ENCODE measurements around the gene PACSIN1. TPM values are rescaled to one million over a fixed set of nuclear protein-coding genes. Genes with fewer than 3 reads are reported as not detected.

Gene PACSIN1
- total and polyA plus RNA-seq, 9 donors, result 0.08 to 0.55 (median 0.45) TPM; not detected in 2

DNA sequence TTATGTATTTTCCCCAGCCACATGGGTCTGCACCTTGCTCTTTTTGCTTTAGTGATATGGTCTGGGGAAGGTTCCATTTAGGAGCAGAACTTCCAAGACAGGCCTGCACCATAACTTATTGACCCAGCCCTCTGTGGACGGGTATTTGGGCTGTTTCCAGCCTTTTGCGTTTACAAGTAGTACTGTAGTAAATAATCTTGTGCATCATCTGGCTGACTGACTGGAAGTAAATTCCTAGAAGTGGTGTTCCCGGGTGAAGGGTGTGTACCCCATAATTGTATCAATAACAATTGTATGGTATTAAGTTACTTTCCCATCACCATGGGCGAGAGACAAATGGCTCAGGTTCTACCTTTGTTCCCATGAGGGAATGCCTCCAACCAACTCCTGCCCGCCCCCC, 58.6 kb downstream of the PACSIN1 start:
- peak in 1 of 5 donors; percentile 7 for DNase-seq
- intact Hi-C loops (cut with DNase I), result no loop called here
- no peaks in the 10 kb centered on the region for H3K4me1 ChIP-seq (ENCODE audit: insufficient read depth)
- H3K9me3 ChIP-seq, result no peaks in the 10 kb centered on the region
- H3K27me3 ChIP-seq, result no peaks in the 10 kb centered on the region
- TF ChIP-seq POLR2A (IDR thresholded peaks at IDR 0.05), result no peak
- no peak for TF ChIP-seq EP300 (IDR thresholded peaks at IDR 0.05)
- TF ChIP-seq, protein P1, sequence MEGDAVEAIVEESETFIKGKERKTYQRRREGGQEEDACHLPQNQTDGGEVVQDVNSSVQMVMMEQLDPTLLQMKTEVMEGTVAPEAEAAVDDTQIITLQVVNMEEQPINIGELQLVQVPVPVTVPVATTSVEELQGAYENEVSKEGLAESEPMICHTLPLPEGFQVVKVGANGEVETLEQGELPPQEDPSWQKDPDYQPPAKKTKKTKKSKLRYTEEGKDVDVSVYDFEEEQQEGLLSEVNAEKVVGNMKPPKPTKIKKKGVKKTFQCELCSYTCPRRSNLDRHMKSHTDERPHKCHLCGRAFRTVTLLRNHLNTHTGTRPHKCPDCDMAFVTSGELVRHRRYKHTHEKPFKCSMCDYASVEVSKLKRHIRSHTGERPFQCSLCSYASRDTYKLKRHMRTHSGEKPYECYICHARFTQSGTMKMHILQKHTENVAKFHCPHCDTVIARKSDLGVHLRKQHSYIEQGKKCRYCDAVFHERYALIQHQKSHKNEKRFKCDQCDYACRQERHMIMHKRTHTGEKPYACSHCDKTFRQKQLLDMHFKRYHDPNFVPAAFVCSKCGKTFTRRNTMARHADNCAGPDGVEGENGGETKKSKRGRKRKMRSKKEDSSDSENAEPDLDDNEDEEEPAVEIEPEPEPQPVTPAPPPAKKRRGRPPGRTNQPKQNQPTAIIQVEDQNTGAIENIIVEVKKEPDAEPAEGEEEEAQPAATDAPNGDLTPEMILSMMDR (IDR thresholded peaks at IDR 0.05), result no peak
- H3K27ac ChIP-seq, result no peak overlapping the region
- H3K4me3 ChIP-seq, result no peak overlapping the region
- 74 to 77% (median 74%) methylated on average over 5 of the region's 5 CpGs for WGBS, 3 donors
- no peaks in the 10 kb centered on the region for H3K36me3 ChIP-seq

DNA sequence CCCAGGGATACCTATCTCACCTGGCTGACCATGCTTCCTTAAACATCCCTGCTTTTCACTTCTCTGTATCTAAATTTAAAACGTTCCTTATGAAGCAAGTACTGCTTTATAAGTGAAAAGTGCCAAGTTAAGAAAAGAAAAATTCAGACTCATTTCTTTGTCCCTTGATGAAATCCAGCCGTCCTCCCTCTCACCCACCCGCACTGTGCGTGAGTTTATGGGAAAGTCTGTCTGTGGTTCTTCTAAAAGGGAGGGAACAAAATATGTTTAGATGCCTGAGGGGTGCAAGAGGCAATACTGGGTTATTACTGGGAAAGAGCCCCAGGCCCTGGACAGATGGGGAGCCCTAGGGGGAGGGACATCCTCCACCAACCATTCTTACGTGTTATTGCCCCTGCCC, 59.1 kb downstream of the PACSIN1 start:
- Histone ChIP-seq H3K9me3 (no peaks in the 10 kb centered on the region), H3K36me3 (no peaks in the 10 kb centered on the region), H3K4me1 (ENCODE audit: insufficient read depth) (no peaks in the 10 kb centered on the region), H3K4me3 (no peak overlapping the region), H3K27ac (no peak overlapping the region), H3K27me3 (no peaks in the 10 kb centered on the region)
- WGBS, 3 donors, result 70 to 77% (median 74%) methylated on average over 5 of the region's 5 CpGs
- TF ChIP-seq, protein P1 (IDR thresholded peaks at IDR 0.05), result no peak
- TF ChIP-seq POLR2A (IDR thresholded peaks at IDR 0.05) (no peak), EP300 (IDR thresholded peaks at IDR 0.05) (no peak)
- no peak for DNase-seq
- intact Hi-C loops (cut with DNase I), result loop anchor here in 2 of 4 donors (5.0 kb wide), 1 partner anchor 82 kb away; no protein-coding TSS in a partner anchor

DNA sequence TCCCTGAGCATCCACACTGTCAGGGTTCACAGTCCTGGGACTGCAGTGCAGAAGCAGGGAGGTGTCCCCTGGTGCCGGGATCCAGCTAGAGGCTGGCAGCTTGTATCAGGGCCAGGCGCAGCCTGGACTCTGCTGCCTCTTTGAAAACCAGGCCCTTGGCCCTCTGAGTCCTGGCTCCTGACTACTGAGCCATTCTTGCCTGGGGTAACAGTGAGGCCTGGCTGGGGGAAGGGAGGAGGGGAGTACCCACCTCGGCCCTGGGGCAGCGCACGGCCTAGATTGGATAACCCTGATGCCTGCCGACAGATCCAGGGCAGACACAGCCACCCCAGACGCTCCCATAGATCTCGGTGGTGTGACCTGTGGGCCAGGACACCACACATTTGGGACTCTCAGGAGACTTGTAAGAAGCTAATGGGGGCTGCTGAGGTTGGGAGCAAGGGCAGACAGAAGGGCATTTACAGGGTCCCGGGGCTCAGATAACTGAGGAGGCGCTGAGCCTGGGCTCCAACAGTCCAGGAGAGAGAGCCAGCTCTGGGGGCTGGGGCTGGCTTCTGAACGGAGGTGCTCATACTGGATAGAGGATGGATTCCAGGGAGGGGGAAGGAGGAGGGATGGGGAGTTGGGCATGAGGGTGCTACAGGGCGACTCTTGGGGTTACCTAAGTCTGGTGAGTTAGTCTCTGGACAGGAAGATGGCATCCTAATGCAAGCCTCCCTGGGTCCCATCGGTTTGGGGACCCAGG, 59.7 kb downstream of the PACSIN1 start:
- H3K9me3 ChIP-seq, result no peaks in the 10 kb centered on the region
- H3K36me3 ChIP-seq, result no peaks in the 10 kb centered on the region
- no peak overlapping the region for H3K4me3 ChIP-seq
- intact Hi-C loops (cut with DNase I), result loop anchor here in 2 of 4 donors (5.0 kb wide), 1 partner anchor 82 kb away; no protein-coding TSS in a partner anchor
- TF ChIP-seq EP300 (IDR thresholded peaks at IDR 0.05), result no peak
- TF ChIP-seq POLR2A (IDR thresholded peaks at IDR 0.05), result no peak
- TF ChIP-seq, protein P1 (IDR thresholded peaks at IDR 0.05), result no peak
- WGBS, 3 donors, result 86 to 91% (median 91%) methylated on average over 13 of the region's 13 CpGs
- no peaks in the 10 kb centered on the region for H3K4me1 ChIP-seq (ENCODE audit: insufficient read depth)
- no peak overlapping the region for H3K27ac ChIP-seq
- no peaks in the 10 kb centered on the region for H3K27me3 ChIP-seq
- DNase-seq, result peak in 3 of 5 donors; percentile 17 to 28 (median 22)

DNA sequence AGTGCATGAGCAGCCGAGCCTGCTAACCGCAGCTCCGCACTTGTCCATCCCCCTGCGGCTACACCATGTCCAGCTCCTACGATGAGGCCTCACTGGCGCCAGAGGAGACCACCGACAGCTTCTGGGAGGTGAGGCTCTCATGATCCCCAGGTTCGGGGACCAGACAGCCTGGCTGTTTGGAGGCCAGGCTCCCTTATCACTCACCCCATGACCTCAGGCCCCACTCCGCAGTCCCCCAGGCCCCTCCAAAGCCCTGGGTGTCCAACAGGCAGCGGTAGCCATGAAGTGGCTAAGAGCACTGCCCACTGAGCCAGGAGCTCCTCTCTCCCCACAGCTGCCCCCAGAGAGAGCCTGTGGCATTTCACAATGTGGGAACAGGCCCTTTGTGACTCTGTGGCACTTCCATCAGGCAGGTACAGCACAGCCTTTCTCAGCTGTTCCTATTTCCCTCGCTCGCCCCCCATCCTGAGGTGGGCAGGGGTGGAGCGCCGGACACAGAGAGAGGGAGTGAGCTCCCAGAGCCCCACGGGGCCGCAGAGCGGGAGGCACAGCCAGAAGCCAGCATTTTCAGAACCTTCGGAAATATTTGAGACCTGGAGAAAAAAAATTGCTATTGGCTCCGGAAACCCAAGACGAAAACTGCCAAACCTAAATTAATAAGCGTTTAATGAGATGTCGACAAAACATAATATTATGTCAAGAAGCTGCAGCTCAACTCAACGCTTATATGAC, 60.5 kb downstream of the PACSIN1 start:
- Histone ChIP-seq H3K4me3 (peak overlapping the region; percentile 23), H3K9me3 (no peaks in the 10 kb centered on the region), H3K36me3 (no peaks in the 10 kb centered on the region), H3K27ac (peak overlapping the region in 1 of 2 donors; percentile 29), H3K27me3 (no peaks in the 10 kb centered on the region), H3K4me1 (ENCODE audit: insufficient read depth) (no peaks in the 10 kb centered on the region)
- WGBS, 3 donors, result 48 to 49% (median 48%) methylated on average over 22 to 23 of the region's 23 CpGs
- TF ChIP-seq EP300 (IDR thresholded peaks at IDR 0.05), result no peak
- no peak for TF ChIP-seq POLR2A (IDR thresholded peaks at IDR 0.05)
- TF ChIP-seq, protein P1 (IDR thresholded peaks at IDR 0.05), result no peak
- intact Hi-C loops (cut with DNase I), result loop anchor here in 2 of 4 donors (5.0 kb wide), 1 partner anchor 81 kb away; no protein-coding TSS in a partner anchor
- DNase-seq, result peak; percentile 40 to 66 (median 57)
